Activated CD8-positive, alpha-beta T cell treated with anti-CD3 and anti-CD28 coated beads for 36 hours (primary cell): ENCODE measurements around the gene SQOR. TPM values are rescaled to one million over a fixed set of nuclear protein-coding genes. Genes with fewer than 3 reads are reported as not detected.

ENCODE experiments used
- ATAC-seq: fragments of 200-7000 bp; cut with Tn5 transposase; one replicate; pipeline ENCODE4 v1.10.0; 2021; ENCODE audit warnings: mild to moderate bottlenecking, moderate library complexity
- CTCF ChIA-PET: fragments of 350-600 bp; sonication (Branson Sonifier 250); formaldehyde crosslinking; loops from one replicate; lab custom pipeline; 2021; ENCODE audit warnings: antibody characterized with exemption; lab: Charles Lee
- POLR2A ChIA-PET: fragments of 350-600 bp; sonication (Branson Sonifier 250); formaldehyde crosslinking; loops from one replicate; lab custom pipeline; 2021; ENCODE audit warnings: antibody characterized with exemption; lab: Charles Lee
- DNase-seq: peaks from one replicate; pipeline ENCODE4 v3.0.0-alpha.2; 2020
- H3K27ac Mint-ChIP-seq: one replicate; pipeline ENCODE4 v1.8.0; 2021; ENCODE audit warnings: mild to moderate bottlenecking, mixed read lengths
- H3K27me3 Mint-ChIP-seq: one replicate; pipeline ENCODE4 v1.8.0; 2021; ENCODE audit warnings: mixed read lengths
- H3K36me3 Mint-ChIP-seq: one replicate; pipeline ENCODE4 v1.8.0; 2021; ENCODE audit warnings: low read depth, mixed read lengths
- H3K4me1 Mint-ChIP-seq: one replicate; pipeline ENCODE4 v1.8.0; 2021; ENCODE audit warnings: low read depth, mixed read lengths
- H3K4me3 Mint-ChIP-seq: one replicate; pipeline ENCODE4 v1.8.0; 2021; ENCODE audit warnings: mild to moderate bottlenecking, moderate library complexity, mixed read lengths
- H3K9me3 Mint-ChIP-seq: one replicate; pipeline ENCODE4 v1.8.0; 2021; ENCODE audit warnings: mixed read lengths
- intact Hi-C: fragments of 100-400 bp; cut with micrococcal nuclease; formaldehyde crosslinking; loops from one replicate; pipeline ENCODE4 v1.10.0; 2022
- total RNA-seq, 2 experiments: library from RNA; stranded (reverse); gene quantifications; one replicate each; pipeline ENCODE4 v1.2.3, GENCODE V29; 2021
- TF ChIP-seq, protein P1 (sequence below): fragments of 200-600 bp; IDR thresholded peaks from one replicate; pipeline ENCODE4 v1.8.0; 2022; ENCODE audit warnings: antibody characterized with exemption, mild to moderate bottlenecking

SQOR gene
- total RNA-seq = 10 to 100 TPM; 84.3 to 87.3 TPM

DNA sequence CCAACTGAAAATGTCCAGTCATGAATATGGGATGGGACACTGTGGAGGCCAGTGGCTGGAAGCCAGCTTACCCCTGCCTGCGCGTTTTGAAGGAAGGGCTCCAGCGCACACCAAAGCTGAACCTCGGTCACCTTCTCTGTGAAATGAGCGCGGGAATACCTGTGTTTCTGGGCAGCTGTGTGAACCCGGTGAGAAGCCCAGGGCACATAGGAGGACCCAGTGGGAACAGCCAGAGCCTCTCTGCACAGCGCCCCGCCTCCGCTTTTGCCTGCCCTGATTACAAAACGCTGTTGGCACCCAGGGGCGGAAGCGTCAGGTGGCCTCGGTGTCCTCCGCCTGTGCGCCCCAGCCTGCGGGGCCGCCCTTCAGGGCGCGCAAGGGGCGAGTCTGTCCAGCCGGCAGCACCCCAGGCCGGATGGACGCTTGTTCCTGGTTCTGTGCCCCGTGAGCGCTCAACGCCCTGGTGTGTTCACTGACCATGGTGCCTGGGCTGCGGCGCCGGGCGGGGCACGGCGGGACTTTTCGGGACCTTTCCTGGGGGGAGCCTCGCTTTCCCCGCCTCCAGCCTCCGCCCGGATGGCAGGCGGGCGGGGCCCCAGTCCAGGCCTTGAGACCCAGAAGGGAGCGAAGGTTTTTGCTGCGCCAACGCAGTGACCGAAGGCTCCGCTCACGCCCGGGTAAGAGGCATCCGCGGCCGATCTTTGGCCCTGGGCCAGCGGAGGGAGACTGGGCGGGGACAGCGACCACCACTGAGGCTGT is at the start of gene SQOR:
Gene SQOR (plus strand): TSS at position 598 of the 759 bp plus-strand sequence. CDS start 23,895 bp downstream, outside the sequence.
- no peaks in the 10 kb centered on the region for H3K27me3 Mint-ChIP-seq
- peak within 1 kb of the TSS; percentile 99 for H3K4me3 Mint-ChIP-seq
- TF ChIP-seq, protein P1, sequence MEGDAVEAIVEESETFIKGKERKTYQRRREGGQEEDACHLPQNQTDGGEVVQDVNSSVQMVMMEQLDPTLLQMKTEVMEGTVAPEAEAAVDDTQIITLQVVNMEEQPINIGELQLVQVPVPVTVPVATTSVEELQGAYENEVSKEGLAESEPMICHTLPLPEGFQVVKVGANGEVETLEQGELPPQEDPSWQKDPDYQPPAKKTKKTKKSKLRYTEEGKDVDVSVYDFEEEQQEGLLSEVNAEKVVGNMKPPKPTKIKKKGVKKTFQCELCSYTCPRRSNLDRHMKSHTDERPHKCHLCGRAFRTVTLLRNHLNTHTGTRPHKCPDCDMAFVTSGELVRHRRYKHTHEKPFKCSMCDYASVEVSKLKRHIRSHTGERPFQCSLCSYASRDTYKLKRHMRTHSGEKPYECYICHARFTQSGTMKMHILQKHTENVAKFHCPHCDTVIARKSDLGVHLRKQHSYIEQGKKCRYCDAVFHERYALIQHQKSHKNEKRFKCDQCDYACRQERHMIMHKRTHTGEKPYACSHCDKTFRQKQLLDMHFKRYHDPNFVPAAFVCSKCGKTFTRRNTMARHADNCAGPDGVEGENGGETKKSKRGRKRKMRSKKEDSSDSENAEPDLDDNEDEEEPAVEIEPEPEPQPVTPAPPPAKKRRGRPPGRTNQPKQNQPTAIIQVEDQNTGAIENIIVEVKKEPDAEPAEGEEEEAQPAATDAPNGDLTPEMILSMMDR = no peak
- POLR2A ChIA-PET = interaction anchor here (0.6 to 2.0 kb wide), 8 partner anchors 9 to 368 kb away, joined by 3 to 11 read pairs (median 3); partner anchors contain the start of gene BLOC1S6
- ATAC-seq (peak; percentile 67), DNase-seq (peak; percentile 84)
- peak within 1 kb of the TSS; percentile 94 for H3K27ac Mint-ChIP-seq
- intact Hi-C loops = no loop called here
- H3K9me3 Mint-ChIP-seq = no peaks in the 10 kb centered on the region
- H3K36me3 Mint-ChIP-seq = peaks cover 28% of the 10 kb centered on the region
- CTCF ChIA-PET = interaction anchor here (0.9 to 2.3 kb wide), 9 partner anchors 11 to 204 kb away, joined by 3 to 8 read pairs (median 4); partner anchors contain the start of gene BLOC1S6
- peaks cover 36% of the 10 kb centered on the region for H3K4me1 Mint-ChIP-seq

DNA sequence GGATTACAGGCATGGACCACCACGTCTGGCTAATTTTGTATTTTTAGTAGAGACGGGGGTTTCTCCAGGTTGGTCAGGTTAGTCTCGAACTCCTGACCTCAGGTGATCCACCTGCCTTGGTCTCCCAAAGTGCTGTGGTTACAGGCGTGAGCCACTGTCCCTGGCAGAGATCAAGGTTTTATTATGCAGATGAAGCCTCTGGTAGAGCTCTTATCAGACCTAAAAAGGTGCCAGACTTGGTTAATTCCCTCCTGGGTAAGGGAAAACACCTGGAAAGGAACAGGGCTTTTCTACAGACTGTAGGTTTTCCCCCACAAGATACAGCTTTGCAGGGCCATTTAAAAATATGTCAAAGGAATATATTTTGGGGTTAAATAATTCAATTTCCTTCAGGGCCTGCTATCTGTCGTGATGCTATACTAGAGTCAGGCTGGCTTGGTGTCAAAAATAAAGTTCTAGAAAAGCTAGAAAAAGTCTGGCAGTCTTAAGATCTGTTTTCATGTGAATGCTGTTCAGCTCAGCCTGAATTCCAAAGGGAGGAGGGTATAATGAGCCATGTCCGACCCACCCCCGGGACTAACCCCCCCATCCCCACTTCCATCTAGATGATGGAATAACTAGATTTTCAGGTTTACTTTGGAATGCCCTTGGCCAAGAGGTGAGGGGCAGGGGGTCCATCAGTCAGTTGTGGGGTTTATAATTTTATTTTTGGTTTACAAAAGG is 49.6 kb upstream of the SQOR start:
- Mint-ChIP-seq H3K27me3 (no peaks in the 10 kb centered on the region), H3K36me3 (peaks cover 5% of the 10 kb centered on the region), H3K4me3 (peak overlapping the region; percentile 99), H3K27ac (peak overlapping the region; percentile 100), H3K4me1 (peaks cover 32% of the 10 kb centered on the region), H3K9me3 (no peaks in the 10 kb centered on the region)
- ATAC-seq (no peak), DNase-seq (no peak)
- TF ChIP-seq, protein P1 = no peak
- ChIA-PET CTCF (interaction anchor here (0.6 to 5.8 kb wide), 5 partner anchors 28 to 565 kb away, joined by 3 to 60 read pairs (median 6); no protein-coding TSS in a partner anchor), POLR2A (interaction anchor here (1.1 to 1.5 kb wide), 3 partner anchors 9 to 127 kb away, joined by 3 to 4 read pairs (median 3); no protein-coding TSS in a partner anchor)
- intact Hi-C loops = no loop called here

DNA sequence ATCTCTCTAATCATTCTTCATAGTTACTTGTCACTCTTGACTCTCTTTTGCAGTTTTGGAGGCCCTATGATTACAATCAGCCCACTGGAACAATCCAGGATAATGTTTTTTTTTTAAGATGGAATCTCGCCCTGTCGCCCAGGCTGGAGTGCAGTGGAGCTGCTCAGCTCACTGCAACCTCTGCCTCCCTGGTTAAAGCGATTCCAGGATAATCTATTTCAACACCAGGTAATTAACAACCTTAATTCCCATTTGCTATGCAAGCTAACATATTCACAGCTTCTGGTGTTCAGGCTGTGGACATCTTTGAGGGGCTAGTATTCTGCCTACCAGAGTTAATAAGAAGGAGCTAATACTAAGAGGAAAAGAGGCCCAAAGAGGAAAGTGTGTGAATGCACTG is 48.7 kb upstream of the SQOR start:
- TF ChIP-seq, protein P1 = no peak
- intact Hi-C loops = no loop called here
- ATAC-seq (no peak), DNase-seq (no peak)
- peaks cover 34% of the 10 kb centered on the region for H3K4me1 Mint-ChIP-seq
- H3K9me3 Mint-ChIP-seq = no peaks in the 10 kb centered on the region
- CTCF ChIA-PET = interaction anchor here (0.6 to 5.8 kb wide), 12 partner anchors 17 to 566 kb away, joined by 3 to 60 read pairs (median 4); partner anchors contain the start of gene SQOR
- peaks cover 5% of the 10 kb centered on the region for H3K36me3 Mint-ChIP-seq
- H3K27me3 Mint-ChIP-seq = no peaks in the 10 kb centered on the region
- H3K27ac Mint-ChIP-seq = peak overlapping the region; percentile 100
- POLR2A ChIA-PET = interaction anchor here (0.9 to 2.2 kb wide), 9 partner anchors 12 to 385 kb away, joined by 3 to 19 read pairs (median 5); partner anchors contain the start of gene SQOR
- H3K4me3 Mint-ChIP-seq = peak overlapping the region; percentile 99

DNA sequence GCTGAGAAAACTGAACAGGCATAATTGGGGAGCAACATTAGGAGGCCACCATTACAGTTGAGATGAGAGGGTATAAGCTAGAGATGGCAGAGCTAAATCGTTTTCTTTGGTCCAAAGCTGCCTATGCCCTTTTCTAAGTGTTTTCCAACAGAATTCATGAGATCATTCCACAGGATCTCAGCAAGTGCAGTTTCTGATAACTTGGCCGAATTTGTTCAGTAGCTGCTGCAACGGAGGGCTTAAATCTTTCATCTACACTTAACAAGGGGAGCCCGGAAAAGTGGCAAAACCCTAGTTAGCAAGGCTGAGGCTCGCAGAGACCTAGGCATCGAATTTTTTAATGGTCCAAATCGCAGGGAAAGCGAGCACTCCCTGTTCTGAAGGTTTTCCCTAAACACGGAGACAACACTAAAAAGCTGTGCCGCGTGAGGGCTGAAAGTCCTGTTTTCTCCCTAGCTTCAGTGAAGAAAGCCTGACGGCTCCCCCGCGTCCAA is 48.2 kb upstream of the SQOR start:
- no peaks in the 10 kb centered on the region for H3K27me3 Mint-ChIP-seq
- peaks cover 35% of the 10 kb centered on the region for H3K4me1 Mint-ChIP-seq
- DNase-seq = no peak
- intact Hi-C loops = no loop called here
- TF ChIP-seq, protein P1 = no peak
- peak; percentile 1 for ATAC-seq
- POLR2A ChIA-PET = interaction anchor here (0.6 to 2.2 kb wide), 19 partner anchors 12 to 387 kb away, joined by 3 to 19 read pairs (median 5); partner anchors contain the start of gene SQOR
- H3K9me3 Mint-ChIP-seq = no peaks in the 10 kb centered on the region
- peaks cover 5% of the 10 kb centered on the region for H3K36me3 Mint-ChIP-seq
- CTCF ChIA-PET = interaction anchor here (0.8 to 5.8 kb wide), 12 partner anchors 14 to 384 kb away, joined by 3 to 60 read pairs (median 4); partner anchors contain the start of gene SQOR
- peak overlapping the region; percentile 100 for H3K27ac Mint-ChIP-seq
- peak overlapping the region; percentile 99 for H3K4me3 Mint-ChIP-seq
